Measurements from ENCODE around the gene STK17A. TPM values are rescaled to one million over a fixed set of nuclear protein-coding genes. Genes with fewer than 3 reads are reported as not detected.
A peak's percentile ranks its signal among the peaks of the same experiment; 100 is the strongest.

STK17A gene
- total RNA-seq, 1 donor = 91.1 TPM

DNA sequence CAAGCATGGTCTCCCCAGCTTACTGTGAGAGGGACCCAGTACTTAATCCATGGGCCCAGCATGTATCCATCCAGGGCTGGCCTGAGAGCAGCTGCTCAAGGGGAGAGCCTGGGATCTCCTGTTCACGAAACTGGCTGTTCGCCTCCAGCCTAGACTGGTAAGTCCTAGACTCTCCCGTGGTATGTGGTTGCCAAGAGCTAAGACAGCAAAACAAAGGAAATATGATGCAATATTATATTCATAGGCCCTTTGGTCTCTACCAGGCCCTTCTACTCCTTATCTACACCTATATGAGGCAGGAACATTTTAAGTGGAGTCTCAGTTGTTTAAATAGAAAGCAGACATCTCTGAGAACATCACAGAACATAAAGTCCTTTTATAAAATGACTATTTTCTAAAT is 28.9 kb upstream of the STK17A start:
- no peak overlapping the region for H3K4me3 ChIP-seq (ENCODE audit: low read depth, low read length)
- DNase-seq (ENCODE audit: low read depth) = peak; percentile 32
- no peak for TF ChIP-seq CTCF (IDR thresholded peaks at IDR 0.05; ENCODE audit: insufficient read depth, low read depth, low read length)

GRCh38 chr7:43554423-43554822 is 28.5 kb upstream of the STK17A start:
- no peak for TF ChIP-seq CTCF (IDR thresholded peaks at IDR 0.05; ENCODE audit: insufficient read depth, low read depth, low read length)
- DNase-seq (ENCODE audit: low read depth) = no peak
- H3K4me3 ChIP-seq (ENCODE audit: low read depth, low read length) = no peak overlapping the region

DNA sequence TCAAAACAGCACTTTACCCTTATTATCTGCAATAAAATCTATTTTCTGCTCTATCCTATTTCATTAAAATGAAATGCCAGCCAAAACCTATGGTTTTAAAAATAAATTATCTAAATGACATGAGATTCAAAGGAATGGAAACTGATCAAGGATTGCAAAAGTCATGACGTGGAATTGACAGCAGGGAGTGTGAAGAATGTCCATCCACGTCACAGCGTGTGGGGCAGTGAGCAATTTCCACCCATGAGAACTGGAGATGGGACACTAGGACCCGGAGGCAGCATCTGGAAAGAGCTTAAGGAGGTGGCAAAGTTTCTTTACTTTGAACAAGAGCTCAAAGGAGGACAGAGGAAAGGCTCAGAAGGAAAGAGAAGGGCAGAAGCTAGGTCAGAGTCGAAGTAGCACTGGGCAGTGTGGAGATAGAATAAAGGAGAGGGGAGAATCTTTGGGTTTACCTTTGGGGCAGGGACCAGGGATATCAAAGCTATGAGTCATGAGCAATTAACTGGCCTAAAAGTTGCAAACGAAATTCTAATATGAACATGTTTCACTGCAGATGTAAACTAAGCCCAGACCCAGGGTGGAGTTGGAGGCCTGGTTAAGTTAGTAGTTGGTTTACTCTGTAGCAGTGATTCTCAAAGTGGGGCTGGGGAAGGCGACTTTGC is 24.9 kb upstream of the STK17A start:
- no peak for DNase-seq (ENCODE audit: low read depth)
- no peak for TF ChIP-seq CTCF (IDR thresholded peaks at IDR 0.05; ENCODE audit: insufficient read depth, low read depth, low read length)
- no peak overlapping the region for H3K4me3 ChIP-seq (ENCODE audit: low read depth, low read length)

DNA sequence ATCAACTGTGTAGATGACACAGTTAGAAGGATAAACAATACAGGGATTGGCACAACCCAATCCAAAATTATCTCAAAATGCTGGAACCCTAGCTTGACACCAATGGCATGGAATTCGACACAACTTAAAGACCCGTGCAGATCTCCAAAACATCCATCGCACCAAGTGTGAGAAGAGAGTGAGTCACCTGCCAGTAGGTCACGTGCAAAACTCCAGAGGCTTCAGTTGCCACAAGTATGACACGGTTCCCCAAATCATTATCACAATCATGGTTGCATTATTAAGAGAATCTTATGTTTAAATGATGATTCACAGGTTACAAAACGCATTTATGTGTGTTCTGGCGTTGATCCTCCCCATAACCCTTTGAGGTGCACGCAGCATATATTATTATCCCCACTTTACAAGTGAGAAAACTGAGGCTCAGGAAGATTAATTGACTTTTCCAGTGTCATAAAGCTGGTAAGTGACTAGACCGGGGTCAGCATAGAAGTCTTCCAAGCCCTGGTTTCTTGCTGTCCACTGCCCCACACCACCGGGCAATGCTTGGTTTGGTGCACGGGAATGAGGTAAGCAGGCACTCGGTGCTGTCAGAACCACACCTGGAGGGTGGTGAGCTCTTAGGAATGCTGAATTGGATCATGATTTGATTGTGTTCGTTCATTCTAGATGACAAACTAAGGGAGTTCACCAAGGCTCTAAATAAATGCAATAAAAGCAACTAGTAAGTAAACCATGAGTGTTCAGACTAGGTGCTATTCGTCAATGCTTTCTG is 23.6 kb upstream of the STK17A start:
- TF ChIP-seq CTCF (IDR thresholded peaks at IDR 0.05; ENCODE audit: insufficient read depth, low read depth, low read length) = no peak
- no peak overlapping the region for H3K4me3 ChIP-seq (ENCODE audit: low read depth, low read length)
- no peak for DNase-seq (ENCODE audit: low read depth)

DNA sequence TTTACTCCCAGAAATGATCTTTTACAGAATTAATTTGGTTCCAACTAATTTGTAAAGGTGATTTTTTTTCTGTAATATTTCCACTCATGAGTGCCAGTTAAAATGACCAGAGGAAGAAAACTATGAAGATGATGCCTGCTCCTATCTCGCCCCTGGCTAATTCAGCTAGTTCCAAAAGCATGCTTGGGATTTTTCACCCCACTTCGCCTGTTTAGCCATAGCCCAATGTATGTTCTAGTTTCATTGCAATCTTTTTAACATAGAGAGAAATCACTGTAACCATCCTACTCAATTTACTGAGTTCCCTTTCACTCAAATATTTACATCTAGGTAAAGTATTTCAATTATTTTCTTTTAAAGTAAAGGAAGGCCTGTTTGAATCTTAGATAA is 23.0 kb upstream of the STK17A start:
- H3K4me3 ChIP-seq (ENCODE audit: low read depth, low read length) = no peak overlapping the region
- no peak for TF ChIP-seq CTCF (IDR thresholded peaks at IDR 0.05; ENCODE audit: insufficient read depth, low read depth, low read length)
- no peak for DNase-seq (ENCODE audit: low read depth)

- H3K4me3 ChIP-seq (ENCODE audit: low read depth, low read length) = no peak overlapping the region
- TF ChIP-seq CTCF (IDR thresholded peaks at IDR 0.05; ENCODE audit: insufficient read depth, low read depth, low read length) = no peak
- no peak for DNase-seq (ENCODE audit: low read depth)
Observed at GRCh38 chr7:43560742-43561330, 22.1 kb upstream of the STK17A start.

Measured in fibroblast of villous mesenchyme (primary cell).